ENCODE results near the gene FYN.

Gene FYN

DNA sequence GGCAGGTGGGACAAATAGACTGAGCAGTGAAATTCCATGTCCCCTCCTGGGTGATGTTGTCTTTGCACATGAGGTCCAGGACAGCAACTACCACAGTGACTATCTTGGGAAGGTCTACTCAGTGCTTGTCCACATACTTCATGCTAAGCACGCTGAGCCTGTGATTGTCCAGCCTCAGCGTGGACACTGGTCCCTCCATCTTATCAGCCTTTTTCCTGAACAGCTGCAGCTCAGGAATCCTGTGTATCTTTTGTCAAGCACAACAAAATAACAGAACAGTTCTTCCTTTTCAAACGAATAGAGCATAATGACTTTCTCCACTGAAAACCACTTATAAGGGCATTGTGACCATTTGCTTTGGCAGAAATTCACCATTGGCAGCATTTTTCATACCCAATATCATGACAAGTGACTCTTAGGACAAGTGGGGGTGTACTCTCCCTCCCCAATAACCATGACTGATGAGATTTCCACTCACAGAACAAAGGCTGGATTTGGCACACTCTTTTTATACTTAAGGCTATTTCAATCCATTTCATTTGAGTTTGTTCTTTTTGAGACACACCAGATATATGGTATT, 90.3 kb downstream of the FYN start:
- DNase-seq, result no peak

DNA sequence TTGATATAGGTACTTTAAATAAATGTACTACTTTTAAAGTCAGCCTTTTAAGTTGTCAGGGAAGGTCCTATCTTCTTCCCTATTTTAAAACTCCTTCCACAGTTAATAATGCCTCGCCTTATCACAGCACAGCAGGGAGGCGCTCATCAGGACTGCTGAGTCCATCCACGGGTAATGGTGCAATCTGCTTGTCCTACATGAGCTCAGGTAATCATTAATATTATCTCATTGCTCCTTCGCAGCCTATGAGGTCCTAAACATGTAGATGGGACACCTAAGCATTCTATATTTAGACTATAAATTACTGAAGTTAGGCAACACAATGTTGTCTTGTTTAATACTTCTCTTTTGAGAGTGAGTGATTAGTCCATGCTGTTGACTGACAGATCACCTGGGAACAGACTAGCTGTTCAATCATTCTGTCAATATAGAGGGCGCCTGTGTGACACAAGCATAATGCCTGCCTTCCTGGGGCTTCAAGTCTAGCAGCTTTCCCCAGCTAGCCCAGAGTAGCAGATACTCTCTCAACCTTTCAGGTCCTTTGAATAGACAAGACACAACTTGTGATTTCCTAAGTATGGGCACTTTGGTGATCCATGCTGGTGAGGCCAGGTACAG, 91.0 kb downstream of the FYN start:
- DNase-seq, result no peak

DNA sequence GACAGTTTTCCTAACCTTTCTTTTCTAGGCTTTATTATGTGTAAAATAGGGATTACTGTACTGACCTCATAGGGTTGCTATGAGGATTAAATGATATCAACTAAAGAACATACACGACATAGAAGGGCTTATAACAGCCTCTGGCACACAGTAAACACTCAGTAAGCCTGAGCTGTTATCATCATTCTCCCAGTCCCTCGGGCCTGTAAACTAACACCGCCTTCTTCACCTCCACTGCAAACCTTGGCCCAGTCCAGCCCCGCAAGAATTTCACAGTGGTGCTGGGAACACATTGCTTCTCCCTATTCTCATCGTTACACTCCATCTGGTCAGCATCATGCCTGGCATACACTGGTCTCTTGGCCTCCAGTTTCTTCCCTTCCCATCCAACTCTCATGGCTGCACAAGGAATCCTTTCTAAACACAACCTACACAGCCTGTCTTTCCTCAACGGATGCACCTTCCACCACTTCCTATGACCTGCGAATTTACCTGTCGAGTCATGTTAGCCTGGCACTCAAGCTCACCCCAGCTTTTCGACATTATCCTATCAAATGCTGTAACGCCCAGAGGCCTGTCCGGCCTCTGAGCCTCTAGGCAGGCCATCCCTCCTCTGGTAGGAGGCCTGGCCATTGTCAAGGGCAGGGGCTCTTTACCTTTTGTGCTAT, 92.1 kb downstream of the FYN start:
- no peak for DNase-seq

DNA sequence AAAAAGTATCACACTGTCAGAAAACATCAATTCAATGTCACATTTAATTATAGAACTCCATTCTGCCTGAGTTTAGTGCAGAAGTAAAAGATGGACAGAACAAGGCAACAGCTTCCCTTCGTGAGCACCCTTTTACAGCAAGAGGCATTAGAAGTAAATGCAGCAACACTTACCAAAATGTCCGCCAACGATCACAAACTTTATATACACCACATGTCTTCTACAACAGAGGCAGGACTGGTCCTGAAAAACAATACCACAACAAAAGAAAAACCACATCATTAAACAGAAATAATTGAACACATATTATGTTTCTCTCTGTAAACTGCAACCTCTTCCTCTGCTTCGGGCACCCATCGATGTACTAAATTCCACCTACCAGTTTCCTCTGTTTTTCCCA, 92.9 kb downstream of the FYN start:
- DNase-seq, result no peak

DNA sequence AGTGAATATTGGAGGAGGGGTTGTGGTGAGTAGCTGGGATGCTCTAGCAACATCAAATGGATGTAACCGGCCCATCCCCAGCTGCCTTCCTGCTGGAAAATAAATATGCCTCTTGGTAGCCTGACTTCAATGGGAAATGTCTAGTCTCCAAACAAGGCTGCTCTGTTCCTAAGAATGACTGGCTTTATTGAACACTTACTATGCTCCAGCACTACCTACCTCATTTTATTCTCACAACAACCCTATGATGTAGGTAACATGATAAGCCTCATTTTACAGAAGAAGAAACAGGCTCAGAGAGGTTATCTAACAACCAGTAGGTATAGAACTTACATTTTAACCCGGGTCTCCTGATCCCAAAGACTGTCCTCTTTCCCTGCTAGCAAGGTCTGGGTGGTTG, 93.6 kb downstream of the FYN start:
- DNase-seq, result no peak

DNA sequence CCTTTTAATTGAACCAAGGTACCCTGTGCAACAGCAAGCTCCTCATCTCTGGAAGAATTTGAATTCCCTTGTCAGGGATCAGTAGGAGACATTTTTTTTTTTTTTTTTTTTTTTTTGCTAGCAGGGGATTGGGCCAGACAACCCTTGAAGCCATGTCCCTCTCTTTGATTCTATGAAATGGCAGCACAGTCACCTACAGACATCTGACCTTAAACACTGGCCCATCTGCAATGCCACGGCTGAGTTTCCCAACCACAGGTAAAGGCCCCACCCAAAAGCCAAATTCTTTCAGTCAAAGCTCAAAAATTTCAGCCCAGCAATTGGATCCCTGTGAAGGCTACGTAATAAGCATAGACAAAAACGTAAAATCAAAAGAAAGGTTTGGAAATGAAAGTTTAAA, 94.2 kb downstream of the FYN start:
- DNase-seq, result no peak

DNA sequence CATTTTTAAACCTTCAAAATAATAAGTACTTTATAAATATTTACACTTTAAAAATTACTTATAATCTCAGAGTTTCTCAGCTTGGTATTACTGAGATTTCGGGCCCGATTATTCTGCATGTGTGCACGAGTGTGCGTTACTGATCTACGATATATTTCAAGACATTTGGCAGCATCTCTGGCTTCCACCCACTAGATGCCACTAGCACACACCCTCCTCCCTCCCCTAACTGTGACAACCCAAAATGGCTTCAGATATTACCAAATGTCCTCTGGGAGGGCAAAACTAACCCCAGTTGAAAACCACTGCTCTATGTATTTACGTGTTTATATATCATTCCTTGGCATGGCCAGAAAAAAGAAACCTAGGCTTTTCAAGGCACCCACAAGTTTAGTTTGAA, 95.9 kb downstream of the FYN start:
- no peak for DNase-seq

DNA sequence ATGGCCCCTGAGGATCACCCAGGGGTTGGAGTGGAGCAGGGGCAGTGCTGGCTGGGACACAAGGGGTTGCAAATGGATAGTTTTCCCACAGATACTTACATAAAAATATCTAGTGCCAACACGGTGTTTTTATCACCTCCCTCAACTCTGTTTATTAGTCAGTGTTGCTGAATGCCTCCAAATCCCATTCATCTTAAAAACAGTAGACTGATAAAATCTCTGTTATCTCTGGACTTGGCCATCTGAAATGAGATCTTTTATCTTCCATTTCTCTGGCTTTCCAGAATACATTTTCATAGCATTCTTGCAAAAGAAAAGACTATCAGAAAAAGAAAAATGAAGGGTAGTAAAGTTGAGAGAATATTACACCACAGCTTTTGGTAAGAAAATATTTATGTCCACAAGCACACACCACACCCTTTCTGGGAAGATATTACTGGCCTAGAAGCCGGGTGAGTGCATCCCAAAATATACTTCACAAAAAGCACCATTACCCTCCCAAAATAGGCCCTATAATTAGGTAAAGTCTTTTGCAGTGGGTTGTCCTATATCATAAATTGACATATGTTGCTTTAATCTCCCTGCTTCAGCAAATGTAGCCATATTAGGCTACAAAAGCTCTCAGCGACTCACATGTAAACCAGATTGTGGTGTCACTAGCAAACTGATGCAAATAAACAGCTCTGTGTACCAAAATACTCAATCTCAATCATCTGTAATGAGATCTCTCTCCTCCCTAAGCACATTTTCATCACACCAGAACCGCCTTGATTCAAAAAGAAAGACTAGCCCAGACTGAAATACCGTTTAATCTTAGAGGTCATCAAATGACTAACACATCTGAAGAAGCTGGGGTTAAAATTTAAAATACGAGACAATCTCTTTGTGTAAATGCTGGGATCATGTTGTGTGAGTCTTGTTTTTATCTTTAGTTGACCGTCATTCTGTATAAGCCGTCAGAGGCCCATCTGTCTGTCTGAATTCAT, 96.7 kb downstream of the FYN start:
- no peak for DNase-seq

DNA sequence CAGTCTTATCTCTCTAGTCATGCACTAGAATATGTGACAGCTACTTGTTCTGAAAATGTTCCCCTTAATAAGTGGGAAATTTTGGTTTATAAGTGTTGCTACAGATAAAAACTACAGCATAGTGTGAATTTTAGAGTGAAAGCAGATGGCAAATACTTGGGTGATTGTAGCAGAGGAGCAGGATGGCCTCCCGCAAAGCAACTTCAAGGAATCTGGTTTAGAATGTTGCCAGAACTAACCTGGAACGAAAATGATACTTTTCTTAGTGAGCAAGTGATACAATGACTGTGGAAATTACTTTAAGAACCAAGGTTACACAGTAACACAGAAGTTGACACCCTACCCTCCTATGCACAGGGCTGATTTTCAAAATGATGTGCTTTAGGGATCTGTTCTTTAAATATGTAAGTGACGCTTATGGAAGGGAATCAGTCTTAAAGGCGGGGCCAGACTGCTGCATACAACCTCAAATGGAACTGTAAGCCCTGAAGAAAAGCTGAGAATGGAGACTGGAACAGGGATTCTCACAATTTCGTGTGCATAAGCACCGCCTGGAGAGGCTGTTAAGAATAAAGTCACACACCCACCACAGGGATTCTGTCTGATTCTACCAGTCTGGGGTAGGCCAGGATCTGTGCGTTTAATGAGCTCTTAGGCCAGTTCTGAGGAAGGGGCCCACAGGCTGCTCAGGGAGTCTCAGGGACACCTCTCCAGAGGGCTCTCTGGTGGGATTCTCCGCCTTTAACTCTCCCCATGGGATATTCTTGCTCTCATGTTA, 97.9 kb downstream of the FYN start:
- no peak for DNase-seq

DNA sequence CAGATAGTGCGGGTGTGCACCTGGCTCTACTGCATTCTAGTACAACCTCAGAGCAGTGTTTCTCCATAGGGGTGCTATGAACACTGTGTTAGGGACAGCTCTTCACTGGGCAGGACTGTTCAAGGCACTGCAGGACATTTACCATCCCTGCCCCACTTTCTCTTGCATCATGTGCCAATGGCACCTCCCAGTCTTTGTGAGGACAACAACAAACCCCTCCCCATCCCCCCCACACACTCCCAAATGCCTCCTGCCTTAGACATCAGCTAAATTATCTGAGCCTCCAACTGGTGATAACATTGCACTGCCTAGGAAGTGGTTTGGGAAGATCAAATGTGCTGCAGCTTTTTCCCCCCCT, 98.9 kb downstream of the FYN start:
- DNase-seq, result no peak

DNA sequence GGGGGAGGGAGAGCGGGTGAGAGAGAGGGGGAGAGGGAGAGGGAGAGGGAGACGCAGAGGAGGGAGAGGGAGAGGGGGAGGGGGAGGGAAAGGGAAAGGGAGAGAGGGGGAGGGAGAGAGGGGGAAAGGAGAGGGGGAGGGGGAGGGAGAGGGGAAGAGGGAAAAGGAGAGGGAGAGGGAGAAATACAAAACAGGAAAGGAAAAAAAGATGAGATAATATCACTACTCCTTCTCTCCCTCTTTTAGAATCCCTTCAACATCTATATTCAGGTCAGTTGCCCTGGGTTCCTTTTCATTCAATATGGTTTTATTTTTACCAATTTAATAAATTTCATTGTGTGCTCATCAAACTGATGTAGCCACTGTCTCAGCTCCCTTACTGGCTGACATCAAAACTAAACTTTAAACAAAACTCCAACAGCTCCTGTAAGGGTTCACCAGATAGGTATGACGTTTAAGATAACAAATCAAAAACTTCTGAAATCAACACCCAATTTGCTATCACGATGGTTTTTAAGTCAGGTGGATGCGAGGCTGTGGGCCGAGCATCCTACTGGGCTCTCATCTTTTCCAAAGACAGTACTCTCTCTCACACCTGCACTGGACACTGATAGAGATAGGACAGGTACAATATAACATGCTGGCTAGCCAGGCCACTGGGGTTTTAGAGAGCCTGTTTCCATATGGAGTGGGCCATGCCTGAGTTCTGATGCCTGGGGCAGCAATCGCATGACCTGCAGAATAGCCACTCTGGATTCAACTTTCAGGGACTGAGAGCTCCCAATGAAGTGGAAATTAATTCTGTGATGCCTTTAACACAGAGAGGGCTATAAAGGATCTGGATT, 99.5 kb downstream of the FYN start:
- no peak for DNase-seq

DNA sequence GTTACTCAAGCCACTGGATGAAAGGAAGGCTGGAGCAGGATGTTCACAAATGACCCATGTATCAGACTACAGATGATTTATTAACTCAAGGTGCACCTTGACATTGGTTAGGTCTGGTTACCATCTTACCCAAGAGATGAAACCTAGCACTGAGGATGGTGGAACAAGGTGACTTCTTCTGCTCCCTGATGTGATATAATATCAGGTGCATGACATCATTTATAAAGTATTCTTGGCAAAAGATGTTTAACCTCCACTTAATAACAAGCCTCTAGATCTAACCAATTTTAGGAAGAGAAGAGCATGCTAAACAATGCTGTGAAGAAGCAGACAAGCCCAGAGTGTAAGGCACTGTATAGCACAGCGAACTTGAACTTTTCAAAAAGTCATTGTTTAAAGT, 100.9 kb downstream of the FYN start:
- no peak for DNase-seq

DNA sequence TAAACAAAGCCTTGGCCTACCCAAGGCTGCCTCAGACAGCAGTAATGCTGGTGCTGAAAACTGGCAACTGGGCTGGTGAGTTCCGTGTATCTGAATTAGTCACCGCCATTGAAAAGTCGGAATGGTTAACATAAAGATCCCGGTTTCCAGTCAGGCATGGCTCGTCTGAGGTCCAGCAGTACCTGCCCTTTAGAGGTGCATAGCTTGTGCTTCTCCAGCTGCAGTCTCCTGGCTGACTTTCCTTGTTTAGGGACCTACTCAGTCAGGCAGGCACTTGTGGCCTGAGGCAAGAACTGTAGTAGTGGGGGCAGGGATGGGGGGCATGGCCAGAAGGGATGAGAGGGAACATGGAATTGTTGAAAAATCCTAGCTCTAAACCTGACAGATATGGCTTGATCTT, 101.6 kb downstream of the FYN start:
- no peak for DNase-seq

DNA sequence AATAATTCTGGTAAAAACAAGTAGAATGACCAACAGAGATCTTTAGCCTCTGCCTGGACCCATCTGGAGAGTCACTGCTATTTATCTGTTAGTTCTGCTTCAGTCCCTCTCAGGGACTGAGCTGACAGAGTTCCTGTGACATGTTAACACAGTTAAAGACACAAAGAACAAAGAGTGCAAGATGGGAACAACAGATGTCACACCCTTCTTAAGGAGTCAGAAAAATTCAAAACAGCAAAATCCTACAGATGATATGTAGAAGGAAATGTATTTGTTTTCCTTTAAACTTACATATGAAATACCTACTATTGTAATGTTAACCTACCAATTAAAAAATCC, 102.2 kb downstream of the FYN start:
- DNase-seq, result no peak

DNA sequence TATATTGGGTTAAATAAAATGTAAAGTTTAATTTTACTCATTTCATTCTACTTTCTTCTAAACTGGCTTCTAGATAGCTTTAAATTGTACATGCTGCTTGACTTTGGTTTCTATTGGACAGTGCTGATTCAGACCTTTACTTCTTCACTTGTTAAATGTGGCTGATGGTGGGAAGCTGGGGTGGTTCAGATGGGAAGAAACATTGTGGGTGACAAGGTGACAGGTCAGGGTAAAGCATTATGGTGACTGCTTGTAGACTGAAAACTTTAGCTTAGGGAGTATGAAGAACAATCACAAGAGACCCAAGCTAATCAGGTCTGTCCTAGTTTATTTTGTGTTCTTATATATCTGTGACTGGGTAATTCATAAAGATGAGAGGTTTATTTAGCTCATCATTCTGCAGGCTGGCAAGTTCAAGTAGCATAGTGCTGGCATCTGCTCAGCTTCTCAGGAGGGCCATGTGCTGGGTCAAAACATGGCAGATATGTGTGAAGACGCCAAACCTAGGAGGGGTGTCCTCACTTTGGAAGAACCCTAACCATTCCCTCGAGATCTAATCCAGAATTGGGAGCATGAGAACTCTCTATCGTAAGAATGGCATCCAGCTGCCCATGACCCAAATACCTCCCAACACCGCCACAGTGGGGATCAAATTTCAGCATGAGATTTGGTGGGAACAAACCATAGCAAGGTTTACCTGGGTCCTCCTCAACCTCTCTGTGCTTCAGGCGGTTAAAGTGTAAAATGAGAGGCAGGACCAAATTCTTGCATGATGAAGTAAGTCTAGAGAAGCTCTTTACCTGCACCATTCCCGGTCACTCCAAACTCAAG, 102.8 kb downstream of the FYN start:
- DNase-seq, result no peak

DNA sequence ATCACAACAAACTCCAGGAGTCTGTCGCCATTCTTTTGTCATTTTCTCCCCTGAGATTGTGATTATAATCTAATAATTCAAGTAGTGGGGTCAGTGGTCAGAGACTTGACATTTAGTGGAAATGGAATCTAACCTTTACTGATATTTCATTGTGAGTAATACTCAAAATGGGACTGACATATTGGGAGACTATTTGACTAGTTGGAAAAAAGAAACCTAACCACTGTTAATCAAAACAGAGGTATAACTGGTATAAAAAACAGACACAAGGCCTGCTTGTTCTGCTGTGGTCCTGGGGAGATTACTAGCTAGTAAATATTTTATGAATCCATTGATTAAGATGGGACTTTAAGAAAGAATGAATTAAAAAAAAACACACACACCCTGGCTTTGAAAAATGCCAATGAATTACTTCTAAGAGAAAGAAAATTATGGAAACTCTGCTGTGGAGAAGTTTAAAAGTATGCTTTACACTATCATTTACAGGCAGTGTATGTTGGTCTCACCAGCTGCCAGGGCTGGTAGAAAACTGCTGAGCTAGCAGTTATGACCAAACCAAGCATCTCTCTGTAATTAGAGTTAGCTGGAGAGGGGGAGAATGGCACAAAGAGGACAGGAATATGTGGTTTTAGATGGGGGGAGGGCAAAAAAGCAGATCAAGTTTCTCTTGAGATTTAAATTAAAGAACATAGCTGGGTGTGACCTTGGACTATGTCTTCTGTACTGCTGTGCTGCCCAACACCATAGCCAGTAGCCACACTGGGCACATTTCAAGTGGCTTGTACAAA, 103.7 kb downstream of the FYN start:
- DNase-seq, result no peak

DNA sequence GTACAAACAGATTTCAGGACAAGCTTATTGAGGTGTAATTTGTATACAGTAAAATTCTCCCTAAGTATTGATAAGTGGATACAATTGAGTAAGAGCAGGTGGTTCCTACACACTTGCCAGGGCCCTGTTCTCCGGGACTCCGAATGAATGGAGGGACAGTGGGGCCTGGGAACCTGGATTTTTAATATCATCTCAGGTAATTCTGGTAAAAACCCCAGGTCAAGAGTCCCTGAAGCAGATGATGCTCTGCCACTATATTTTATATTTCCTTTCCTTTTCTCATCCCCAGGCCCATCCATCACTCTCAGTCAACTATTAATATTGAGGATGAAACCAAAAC, 104.9 kb downstream of the FYN start:
- no peak for DNase-seq

DNA sequence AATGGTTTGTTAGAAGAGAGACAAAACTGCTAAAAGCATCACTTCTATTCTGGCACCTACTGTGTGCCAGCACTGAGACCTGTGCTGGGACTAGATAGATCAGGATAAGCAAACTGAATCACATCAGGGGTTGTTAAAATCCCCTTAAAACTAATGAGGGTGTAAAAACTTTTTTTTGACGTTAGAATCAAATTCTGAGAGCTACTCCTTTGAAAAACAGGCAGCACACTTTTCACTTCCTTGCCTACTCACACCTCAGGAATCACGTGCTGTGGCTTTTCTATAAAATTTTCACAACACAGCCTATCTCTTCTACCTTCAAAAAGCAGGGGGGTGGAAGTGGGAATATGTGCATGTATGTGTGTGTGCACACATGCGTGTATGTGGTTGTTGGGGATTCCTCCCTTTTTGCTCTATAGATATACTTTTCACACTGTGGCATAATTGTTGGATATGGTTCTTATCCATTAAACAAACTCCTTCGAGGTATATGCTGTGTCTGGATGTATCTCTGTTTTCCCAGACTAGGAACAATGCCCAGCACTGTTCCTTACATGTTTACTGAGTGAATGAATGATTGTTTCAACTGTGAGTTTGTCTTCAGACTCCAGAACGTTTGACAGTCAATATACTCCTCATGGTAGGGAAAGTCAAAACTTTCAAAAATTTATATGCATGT, 105.4 kb downstream of the FYN start:
- no peak for DNase-seq

DNA sequence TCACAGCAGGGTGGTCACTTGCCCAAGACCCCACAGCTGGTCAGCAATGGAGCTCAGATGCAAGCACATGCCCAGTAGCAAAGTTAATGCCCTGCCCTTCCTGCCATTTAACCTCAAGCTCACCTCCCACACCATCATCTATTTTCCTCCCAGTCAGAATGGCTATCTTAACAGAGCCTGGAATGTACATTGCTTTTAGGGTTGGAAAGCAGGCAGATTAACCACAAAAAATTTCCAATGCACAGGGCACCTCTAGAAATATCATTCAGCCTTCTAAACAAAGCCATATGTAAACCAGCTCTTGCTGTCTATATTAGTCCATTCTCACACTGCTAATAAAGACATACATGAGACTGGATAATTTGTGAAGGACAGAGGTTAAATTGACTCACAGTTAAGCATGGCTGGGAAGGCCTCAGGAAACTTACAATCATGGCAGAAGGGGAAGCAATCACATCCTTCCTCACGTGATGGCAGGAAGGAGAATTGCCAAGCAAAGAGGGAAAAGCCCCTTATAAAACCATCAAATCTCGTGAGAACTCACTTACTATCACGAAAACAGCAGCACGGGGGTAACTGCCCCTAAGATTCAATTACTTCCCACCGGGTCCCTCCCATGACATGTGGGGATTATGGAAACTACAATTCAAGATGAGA, 106.9 kb downstream of the FYN start:
- no peak for DNase-seq

All from cerebellar nuclear complex (tissue), 1 donor.